Left renal cortex interstitium (tissue), 4 donors: Measurements from ENCODE around the gene MGAT5. TPM values are rescaled to one million over a fixed set of nuclear protein-coding genes. Genes with fewer than 3 reads are reported as not detected.
A peak's percentile ranks its signal among the peaks of the same experiment; 100 is the strongest.
"Not testable (repeated sequence)": the region's sequence is repeated elsewhere in the genome, so short reads cannot be mapped to it uniquely, and the experiment has no call there.

Experiments
- DNase-seq, 4 donors: peaks; one replicate each; pipeline ENCODE4 v3.0.0-alpha.2; 2013; ENCODE audit warnings: low read depth in 4 of 4, low spot score in 2 of 4, missing footprints in 1 of 4
- polyA plus RNA-seq, 4 donors: library from polyadenylated mRNA; unstranded; fragments of 120-200 nt; gene quantifications; one replicate each; pipeline ENCODE4 v1.2.1, GENCODE V29; 2013; ENCODE audit not compliant: insufficient read length in 4 of 4

The MGAT5 gene
- polyA plus RNA-seq, 4 donors, result 42.8 to 48.9 (median 45.8) TPM

DNA sequence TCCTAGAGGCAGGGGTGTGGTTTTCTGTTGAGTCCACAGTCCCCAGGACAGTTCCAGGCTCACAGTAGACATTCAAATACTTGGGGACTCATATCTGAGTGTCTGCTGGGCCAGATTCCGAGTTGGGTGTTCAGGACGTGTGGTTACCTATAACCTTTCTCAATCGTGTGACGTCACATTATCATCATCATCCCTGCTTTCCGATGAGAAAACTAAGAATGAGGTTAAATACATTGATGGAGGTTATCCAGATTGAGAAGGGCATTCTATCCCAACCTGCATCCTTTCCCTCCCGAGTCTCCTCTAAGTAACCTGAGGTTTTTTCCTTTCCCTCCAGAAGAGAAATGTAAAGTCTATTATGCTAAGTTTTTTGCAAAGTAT is 204.6 kb downstream of the MGAT5 start:
- no peak for DNase-seq

DNA sequence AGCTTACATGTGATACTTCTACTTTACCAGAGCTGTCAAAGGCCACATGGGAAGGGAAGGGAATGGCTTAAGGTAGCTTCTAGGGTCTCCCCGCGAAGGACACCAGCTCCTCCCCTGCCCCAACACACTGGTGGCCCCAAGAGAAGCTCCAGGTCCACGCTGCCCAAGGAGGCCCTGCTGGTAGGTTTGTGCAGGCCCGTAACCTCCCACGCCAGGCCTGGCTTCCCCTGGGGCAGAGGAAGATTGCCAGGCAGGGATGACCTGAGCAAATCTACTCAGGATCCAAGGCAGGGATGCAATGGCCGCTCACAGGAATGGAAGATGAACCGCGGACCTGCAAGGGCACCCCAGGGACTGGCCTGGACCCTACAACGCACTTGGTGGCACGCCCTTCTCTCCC is 205.1 kb downstream of the MGAT5 start:
- DNase-seq, result no peak

DNA sequence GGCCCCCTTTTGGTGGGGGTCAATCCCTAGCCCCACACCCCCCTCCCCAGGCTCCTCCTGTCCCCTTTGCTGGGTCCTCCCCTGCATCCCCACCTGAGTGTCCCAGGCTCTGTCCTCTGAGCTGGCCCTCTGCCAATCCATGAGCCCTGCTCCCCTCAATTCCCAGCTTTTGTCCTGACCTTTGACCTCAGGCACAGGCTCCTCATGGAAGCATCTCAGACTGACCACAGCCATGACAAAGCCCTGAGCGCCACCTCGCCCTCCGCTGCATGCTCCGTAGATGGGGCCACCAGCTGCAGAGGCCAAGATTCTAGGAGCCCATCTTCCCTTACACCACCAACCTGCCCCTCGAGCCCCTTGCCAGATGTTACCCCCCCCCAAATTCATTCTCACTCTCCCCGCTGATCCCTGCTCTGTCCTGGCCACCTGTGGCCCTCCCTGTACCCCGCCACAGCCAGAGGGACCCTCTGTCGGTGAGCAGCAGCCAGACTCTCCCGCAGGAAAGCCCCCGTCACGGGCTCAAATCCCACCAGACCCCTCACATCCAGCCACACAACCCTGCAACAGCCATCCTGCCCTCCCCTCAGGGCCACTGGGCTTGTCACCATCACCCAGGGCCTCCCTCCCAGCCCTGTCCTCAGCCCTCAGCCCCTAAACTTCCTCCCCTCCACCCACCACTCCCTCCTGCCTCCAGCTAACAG is 206.0 kb downstream of the MGAT5 start:
- no peak for DNase-seq

DNA sequence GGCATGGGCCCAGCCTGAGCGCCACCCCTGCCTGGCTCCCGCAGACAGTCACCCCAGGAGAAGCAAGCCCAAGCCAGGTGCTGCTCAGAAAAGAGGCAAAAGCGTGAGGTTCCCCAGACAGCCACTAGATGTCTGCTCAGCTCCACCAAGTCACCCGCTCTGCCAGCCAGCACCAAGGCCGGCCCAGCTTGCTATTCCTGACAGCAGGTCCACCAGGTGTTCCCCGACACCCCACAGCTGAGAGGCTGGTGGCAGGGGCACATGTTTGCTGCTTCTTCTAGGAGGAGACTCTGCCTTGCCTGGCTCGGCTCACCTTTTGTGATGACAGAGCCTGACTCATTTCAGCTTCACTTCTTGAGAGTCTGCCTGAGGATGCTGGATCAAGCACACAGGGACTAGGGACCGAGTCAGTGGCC is 206.7 kb downstream of the MGAT5 start:
- DNase-seq, result peak in 1 of 4 donors; percentile 34

DNA sequence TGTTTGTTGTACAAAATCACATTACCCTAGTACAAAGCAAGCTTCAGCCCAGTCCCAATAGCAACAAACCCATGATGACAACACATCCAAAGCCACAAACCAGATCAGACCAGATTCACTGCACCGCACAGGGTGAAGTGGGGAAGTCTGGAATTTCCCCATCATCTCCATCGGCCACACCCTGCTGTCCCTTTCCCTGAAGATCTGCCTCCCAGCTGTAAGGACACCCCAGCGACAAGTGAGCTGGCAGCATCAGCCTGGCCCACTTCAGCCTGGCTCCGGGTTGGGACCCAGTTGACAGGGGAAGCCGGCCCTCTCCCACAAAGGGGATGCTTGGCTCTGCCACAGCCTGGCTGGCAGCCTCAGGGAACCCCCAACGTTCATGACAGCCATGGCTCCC is 207.6 kb downstream of the MGAT5 start:
- DNase-seq, result no peak

DNA sequence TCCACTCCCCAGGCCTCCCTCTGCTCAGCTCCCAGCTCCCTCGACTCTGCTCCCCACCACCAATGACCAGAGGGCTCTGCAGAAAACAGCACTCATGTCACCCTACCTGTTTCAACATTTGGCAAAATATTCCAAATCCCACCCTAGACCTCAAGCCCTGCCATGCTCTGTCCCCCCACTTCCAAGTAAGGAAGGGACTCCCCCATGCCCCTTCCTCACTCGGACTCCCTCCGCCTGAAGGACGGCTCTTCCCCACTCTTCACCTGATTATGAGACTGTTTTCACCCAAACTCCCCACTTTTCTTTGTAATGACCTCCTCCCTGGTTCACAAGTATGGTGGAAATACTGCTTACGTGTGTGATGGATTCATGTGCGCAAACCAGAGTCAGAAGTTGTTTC is 208.4 kb downstream of the MGAT5 start:
- DNase-seq, result no peak

DNA sequence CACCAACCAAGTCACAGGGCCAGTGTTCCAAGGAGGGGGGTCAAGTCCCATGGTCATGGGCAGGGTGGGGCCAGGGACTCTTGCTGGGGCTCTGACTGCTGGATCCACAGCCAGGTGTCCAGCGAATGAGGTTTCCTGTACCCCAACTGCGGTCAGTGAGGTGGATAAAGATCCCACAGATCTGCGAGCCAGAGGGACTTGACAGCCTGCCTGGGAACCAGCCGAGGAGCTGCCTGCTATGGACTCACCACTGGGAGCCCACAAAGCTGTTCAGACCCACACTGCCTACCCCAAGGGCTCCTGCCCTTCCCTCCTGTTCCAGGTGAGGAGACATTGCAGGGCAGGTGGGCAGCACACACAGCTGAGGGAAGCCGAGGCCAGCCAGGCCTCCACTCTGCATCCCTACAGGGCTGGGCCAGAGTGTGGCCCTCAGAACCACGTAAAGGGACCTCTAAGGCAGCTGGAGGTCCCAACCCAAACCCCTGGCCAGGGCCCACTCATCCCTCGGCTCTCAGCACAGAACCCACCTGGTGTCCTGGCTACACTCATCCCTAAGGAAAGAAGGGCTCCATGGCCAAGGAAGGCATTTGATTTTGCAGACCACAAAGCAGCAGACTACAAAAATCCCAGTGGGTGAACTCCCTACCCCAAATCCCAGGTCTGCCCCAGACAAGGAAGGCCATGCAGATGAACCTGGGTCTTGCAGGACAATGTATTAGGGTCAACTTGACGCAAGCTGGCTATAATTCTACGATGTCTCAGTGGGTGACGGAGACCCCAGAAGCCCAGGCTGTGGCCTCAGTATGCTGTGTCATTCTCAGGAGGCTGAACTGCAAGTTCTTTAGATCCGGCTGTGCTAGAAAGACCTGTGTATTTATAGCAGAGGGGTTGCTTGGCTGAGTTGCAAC is 209.2 kb downstream of the MGAT5 start:
- DNase-seq, result no peak

DNA sequence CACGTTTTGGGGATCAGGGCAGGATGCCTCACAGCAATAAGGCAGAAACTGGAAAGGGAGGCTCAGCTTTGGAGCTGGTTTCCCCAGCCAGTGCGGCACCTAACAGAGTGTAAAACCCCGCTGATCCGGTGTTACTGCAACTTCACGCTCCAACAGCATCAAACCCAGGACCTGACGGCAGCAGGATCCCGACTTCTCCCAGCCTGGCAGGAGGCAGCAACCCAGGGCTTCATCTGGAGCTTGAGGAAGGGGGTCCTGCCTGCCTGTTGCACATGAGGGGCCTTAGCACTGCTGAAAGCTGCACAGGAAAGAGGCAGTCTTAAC is 209.8 kb downstream of the MGAT5 start:
- no peak for DNase-seq

DNA sequence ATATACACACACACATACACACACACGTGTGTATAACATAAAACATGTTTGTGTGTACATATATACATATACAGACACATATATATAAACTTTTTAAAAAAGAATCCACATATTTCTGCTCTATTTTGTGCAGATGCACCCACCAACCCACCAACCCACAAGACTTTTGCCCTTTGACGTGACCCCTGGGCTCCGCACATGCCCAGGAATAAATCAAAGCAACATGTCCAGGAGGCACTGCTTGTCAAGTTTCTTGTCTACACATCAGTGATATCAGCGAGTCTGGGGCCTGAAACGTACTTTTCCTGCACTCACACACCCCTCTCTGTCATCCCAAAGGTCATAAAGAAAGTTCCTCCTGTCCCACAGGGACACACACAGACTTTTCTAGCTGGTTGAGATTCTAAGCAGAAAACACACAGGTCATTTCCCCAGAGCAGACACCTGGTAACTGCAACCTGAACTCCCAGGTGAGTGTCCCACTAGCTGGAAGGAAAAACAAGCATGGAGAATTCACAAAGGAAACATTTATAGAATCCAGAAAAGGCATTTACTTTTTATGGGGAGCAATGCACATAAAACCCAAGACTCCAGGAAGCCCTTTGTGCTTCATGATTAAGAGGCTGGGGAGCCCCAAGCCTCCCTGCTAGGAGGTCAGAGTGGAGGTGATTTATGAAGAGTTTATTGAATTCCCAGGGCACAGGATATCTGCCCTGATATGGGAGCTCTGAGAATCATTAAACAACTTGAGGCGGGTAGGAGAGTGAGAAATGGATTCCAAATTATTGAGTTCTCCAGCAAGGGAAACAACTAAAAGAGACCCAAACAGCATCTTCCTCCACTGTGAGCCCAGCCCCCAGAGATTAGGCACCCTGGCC is 211.6 kb downstream of the MGAT5 start:
- DNase-seq, result peak in 1 of 4 donors; percentile 29

DNA sequence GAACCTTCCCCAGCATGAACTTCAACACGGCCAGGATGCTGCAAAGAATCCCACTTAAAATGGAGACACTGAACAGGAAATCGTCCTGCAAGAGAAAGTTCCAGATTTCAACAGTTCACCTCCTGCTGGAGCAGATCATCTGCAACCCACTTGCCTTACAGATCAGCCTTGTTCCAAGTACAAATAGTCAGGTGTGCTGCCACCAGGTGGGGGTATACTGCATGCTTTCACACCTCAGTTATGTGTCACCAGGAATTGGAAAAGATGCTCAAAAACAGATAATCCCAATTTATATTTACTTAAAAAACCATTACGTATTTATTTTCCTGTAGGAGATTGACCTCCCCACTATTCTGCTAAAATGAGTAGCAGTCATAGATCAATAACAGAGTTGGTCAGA is 212.3 kb downstream of the MGAT5 start:
- DNase-seq, result no peak

DNA sequence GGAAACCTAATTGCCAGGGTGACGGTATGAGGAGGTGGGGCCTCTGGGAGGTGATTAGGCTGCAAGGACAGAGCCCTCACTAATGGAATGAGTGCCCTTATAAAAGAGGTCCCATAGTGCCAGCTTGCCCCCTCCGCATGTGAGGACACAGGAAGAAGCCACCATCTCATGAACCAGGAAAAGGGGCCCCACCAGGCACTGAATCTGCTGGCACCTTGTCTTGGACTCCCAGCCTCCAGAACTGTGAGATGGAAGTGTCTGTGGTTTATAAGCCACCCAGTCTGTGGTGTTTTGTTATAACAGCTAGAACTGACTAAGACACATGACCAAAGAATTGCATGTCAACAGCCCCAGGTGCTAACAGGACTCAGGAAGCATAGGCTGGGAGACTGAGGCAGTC is 214.3 kb downstream of the MGAT5 start:
- DNase-seq, result no peak

DNA sequence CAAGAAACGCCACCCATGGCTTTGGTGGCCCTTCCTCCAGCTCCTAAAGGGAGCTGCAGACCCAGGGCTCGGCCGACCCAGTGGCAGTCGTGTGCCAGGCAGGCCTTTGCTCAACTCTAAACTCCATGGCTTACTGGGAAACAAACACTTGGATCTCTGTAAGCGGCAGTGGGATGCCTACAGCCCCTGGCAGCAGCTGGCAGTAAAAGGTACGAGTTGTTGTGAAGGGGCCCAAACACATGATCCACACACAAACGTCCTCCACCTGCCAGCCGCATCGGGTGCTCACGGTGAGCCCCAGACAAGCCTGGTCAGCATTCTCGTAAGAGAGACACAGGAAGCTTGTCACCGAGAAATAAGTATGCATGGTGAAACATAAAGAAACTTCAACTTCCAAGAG is 214.9 kb downstream of the MGAT5 start:
- no peak for DNase-seq

DNA sequence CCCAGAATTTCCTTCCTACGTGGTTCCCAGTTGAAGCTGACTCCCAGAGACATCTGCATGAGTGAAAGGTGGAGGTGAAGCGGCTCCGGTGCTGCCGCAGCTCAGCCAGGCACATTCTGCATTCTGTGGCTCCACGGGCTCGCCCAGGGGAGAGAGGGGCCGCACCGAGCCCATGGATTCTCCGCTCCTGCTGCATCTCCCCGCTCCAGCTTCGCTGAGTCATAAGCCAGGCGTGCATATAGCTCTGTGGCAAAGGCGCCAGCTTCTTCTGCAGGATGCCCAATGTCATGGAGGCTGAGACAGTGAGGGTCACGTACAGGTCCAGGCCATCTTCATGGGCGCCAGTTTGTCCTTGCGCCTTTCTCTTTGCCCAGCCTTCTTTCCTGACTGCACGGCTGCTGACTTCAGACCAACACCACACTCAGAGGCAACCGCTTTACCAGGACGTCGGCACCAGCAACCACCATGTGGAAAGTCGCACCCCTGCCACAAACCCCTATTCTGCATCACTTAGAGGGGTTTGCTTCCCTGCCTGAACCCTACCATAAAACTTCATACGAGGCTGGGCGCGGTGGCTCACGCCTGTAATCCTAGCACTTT is 215.7 kb downstream of the MGAT5 start:
- DNase-seq, result no peak

DNA sequence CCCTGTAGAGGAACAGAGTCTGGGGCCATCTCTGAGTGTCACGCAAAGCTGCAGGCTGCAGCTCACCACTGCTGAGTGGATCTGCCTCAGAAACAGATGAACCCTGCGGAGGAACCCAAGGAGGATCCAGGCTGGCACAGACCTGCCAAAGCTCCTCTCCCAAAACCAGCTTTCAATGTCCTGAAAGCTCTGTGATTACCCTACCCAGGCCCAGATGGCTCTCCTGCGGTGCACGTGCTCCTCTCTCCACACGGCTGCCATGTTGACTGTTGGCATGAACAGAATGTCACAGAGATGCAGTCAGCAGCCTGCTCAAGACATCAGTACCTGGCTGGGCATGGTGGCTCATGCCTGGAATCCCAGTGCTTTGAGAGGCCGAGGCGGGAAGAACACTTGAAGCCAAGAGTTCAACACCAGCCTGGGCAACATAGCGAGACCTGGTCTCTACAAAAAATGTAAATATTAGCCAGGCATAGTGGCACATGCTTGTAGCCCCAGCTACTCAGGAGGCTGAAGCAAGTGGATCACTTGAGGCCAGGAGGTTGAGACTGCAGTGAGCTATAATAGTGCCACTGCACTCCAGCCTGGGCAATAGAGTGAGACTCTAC is 216.8 kb downstream of the MGAT5 start:
- DNase-seq, result no peak

DNA sequence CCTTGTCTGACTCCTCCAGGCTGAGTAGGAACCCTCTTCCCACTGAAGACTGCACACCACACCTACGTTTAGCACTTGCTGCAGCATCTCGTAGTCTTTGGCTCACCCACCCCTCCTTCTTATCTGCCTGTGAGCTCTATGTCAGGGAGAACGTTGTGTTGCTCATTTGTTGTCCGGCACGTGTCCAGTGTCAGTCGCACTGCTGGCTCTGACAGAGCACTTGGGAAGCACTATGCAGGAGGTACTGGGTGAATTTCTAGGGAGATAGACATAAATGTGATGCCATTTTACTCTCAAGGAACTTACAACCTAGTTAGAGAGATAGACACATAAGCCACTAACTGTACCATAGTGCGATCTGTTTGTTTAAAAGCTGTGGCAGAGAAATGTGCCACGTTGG is 223.1 kb downstream of the MGAT5 start:
- DNase-seq, result not testable (repeated sequence)

DNA sequence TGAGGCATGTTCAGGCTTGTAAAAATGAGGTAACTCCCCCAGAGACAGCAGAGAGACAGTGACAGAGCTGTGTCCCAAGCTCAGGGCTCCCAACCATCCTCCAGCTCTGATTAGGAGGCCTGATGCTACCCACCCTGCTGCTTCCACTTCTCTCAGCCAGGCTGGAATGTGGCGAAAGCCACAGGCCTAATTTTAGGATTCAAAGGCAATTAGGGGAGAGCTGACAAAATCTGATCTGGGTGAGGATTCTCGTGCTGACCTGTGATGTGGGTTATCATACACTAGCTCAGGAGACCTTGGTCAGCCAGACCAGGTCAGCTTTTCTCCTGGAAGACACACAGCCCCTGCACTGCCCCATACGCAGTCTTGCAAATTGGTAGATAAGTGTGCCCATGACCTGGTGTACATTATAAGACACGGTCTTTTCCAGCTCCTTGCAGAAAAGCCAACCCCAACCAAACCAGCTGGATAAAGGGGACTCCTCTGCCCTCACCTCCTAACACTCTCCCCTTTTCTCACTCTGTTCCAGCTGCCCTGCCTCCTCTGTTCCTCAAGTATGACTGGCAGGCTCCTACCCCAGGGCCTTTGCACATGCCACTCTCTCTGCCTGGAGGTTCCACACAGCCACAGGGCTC is 225.9 kb downstream of the MGAT5 start:
- DNase-seq, result no peak

DNA sequence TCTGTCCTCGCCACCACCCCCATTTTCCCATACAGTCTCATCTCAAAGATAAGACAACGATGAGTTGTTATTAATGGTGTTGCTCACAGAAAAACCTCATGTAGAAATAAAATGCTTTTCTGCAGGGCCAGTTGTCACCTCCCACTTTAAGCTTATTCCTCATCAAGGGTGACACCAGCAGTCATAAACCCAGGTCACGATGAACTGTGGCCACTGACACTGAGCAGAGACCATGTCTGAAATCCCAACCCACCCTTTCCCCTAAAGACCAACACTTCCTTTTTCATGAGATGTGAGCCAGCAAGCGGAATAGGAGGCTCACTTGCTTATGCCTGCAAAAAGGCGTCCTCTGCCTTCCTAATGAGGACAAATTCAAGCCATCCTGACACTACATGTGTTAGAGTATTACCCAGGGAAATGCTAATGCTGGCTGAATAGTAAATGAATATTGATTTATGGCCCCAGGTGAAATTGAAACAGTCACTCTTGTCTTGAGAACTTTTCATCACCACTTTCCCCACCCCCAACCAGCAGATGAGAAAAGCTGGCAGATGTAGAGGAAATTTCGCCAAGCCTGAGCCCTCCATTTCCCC is 228.4 kb downstream of the MGAT5 start:
- no peak for DNase-seq

DNA sequence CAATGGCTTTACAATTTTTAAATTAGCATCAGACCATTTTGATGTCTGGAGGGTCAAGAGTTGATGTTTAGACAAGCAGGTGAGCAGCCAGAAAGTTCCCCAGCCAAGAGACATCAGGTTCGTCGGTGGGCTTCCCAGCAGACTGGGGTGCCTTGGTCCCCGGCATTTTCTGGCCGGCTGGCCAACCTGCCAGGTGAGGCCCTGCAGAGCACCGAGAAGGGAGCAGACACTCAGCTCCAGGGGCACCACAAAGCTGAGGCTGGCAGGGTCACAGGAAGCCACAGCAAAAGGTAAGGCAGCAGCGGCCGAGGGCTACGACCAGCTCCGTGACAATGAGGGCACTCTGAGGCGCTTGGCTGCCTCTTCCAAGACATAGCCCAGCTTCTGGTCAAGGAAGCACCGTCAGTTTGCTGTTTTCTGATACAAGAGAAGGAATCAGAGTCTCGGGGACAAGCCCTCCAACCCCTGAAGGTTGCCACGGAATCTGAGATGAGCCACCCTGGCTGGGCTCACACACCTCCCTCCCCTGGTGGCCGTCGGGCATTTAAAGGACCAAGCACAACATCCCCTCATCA is 229.0 kb downstream of the MGAT5 start:
- no peak for DNase-seq

DNA sequence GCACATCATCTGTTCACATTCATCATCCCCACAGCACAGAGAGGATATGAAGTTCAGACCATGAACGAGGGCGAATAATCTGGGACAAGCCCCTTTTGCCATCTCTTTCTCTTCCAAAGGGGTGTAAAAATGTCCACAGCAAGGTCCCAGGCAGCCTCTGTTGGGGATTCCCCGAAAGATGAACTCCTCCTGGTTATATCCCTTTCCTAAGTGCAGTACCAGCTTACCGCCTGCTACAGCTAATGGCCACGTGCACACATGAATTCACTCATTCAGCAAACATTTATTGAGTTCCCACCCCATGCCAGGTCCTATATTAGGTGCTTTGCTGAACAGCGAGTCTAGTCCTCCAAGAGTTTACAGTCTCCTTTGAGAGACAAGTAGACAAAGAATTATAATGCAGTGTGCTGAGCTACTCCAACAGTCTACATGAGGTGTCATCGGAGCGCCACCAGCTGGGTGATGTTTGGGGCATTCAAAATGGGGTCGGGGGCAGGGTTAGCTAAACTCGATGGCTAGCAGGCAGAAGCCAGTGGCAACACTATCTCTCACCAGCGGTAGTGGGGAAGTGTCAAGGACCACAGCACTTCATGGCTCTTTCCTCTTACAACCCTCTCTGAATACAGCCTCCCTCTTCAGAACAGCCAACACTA is 236.0 kb downstream of the MGAT5 start:
- no peak for DNase-seq
